Activated CD8-positive, alpha-beta T cell treated with anti-CD3 and anti-CD28 coated beads for 36 hours (primary cell): ENCODE results near the gene INHBB. TPM values are rescaled to one million over a fixed set of nuclear protein-coding genes. Genes with fewer than 3 reads are reported as not detected.

Source experiments
- ATAC-seq: fragments of 200-7000 bp; cut with Tn5 transposase; one replicate; pipeline ENCODE4 v1.10.0; 2021; ENCODE audit warnings: mild to moderate bottlenecking, moderate library complexity
- CTCF ChIA-PET: fragments of 350-600 bp; sonication (Branson Sonifier 250); formaldehyde crosslinking; loops from one replicate; lab custom pipeline; 2021; ENCODE audit warnings: antibody characterized with exemption; lab: Charles Lee
- POLR2A ChIA-PET: fragments of 350-600 bp; sonication (Branson Sonifier 250); formaldehyde crosslinking; loops from one replicate; lab custom pipeline; 2021; ENCODE audit warnings: antibody characterized with exemption; lab: Charles Lee
- DNase-seq: peaks from one replicate; pipeline ENCODE4 v3.0.0-alpha.2; 2020
- H3K27ac Mint-ChIP-seq: one replicate; pipeline ENCODE4 v1.8.0; 2021; ENCODE audit warnings: mild to moderate bottlenecking, mixed read lengths
- H3K27me3 Mint-ChIP-seq: one replicate; pipeline ENCODE4 v1.8.0; 2021; ENCODE audit warnings: mixed read lengths
- H3K36me3 Mint-ChIP-seq: one replicate; pipeline ENCODE4 v1.8.0; 2021; ENCODE audit warnings: low read depth, mixed read lengths
- H3K4me1 Mint-ChIP-seq: one replicate; pipeline ENCODE4 v1.8.0; 2021; ENCODE audit warnings: low read depth, mixed read lengths
- H3K4me3 Mint-ChIP-seq: one replicate; pipeline ENCODE4 v1.8.0; 2021; ENCODE audit warnings: mild to moderate bottlenecking, moderate library complexity, mixed read lengths
- H3K9me3 Mint-ChIP-seq: one replicate; pipeline ENCODE4 v1.8.0; 2021; ENCODE audit warnings: mixed read lengths
- intact Hi-C: fragments of 100-400 bp; cut with micrococcal nuclease; formaldehyde crosslinking; loops from one replicate; pipeline ENCODE4 v1.10.0; 2022
- total RNA-seq, 2 experiments: library from RNA; stranded (reverse); gene quantifications; one replicate each; pipeline ENCODE4 v1.2.3, GENCODE V29; 2021
- TF ChIP-seq, protein P1 (sequence below): fragments of 200-600 bp; IDR thresholded peaks from one replicate; pipeline ENCODE4 v1.8.0; 2022; ENCODE audit warnings: antibody characterized with exemption, mild to moderate bottlenecking

INHBB gene
- total RNA-seq, 2 experiments from 2014 or later, result not detected

DNA sequence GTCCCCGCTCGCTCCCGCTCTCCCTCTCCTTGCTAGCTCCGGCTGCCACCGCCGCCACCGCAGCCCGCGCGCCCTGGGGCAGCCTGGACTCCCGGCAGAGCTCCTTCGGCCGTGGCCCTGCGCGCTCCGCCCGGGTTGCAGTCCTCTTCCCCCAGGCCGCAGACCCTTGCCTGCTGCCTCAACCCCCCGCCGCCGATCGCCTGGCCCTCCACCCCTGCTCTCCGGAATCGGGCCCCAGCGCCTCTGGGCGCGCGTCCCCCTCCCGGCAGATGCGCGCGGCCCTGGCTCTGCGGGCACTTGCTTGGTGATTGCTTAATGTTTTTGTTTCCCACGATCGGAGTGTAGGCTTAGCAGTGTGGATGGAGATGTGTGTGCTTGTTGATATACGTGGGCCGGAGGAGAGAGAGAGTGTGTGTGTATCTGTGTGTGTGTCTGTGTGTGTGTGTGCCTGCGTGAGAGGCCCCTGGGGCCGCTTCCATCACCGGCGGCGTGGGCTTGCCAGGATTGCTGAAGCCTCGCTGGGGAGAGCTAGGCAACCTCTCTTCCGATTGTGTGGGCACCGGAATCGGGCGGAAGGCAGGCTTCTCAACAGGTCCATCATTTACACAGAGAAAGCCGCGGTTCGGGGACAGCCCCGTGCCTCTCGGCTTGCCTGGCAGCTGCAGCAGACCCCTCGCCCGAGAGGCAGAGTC is 877 bp downstream of the INHBB start:
- peaks cover 52% of the 10 kb centered on the region for H3K27me3 Mint-ChIP-seq
- intact Hi-C loops, result loop anchor here (10.0 kb wide), 1 partner anchor 88 kb away; no protein-coding TSS in a partner anchor
- peak overlapping the region; percentile 50 for H3K4me3 Mint-ChIP-seq
- ATAC-seq, result no peak
- peak; percentile 46 for DNase-seq
- POLR2A ChIA-PET, result interaction anchor here (1.2 kb wide), 1 partner anchor 18 kb away, joined by 3 read pairs; no protein-coding TSS in a partner anchor
- no peak overlapping the region for H3K27ac Mint-ChIP-seq
- H3K4me1 Mint-ChIP-seq, result peaks cover 16% of the 10 kb centered on the region
- no peaks in the 10 kb centered on the region for H3K36me3 Mint-ChIP-seq
- H3K9me3 Mint-ChIP-seq, result no peaks in the 10 kb centered on the region
- TF ChIP-seq, protein P1, sequence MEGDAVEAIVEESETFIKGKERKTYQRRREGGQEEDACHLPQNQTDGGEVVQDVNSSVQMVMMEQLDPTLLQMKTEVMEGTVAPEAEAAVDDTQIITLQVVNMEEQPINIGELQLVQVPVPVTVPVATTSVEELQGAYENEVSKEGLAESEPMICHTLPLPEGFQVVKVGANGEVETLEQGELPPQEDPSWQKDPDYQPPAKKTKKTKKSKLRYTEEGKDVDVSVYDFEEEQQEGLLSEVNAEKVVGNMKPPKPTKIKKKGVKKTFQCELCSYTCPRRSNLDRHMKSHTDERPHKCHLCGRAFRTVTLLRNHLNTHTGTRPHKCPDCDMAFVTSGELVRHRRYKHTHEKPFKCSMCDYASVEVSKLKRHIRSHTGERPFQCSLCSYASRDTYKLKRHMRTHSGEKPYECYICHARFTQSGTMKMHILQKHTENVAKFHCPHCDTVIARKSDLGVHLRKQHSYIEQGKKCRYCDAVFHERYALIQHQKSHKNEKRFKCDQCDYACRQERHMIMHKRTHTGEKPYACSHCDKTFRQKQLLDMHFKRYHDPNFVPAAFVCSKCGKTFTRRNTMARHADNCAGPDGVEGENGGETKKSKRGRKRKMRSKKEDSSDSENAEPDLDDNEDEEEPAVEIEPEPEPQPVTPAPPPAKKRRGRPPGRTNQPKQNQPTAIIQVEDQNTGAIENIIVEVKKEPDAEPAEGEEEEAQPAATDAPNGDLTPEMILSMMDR, result no peak
- CTCF ChIA-PET, result interaction anchor here (1.6 to 2.0 kb wide), 2 partner anchors 329 to 333 kb away, joined by 4 to 8 read pairs; no protein-coding TSS in a partner anchor

DNA sequence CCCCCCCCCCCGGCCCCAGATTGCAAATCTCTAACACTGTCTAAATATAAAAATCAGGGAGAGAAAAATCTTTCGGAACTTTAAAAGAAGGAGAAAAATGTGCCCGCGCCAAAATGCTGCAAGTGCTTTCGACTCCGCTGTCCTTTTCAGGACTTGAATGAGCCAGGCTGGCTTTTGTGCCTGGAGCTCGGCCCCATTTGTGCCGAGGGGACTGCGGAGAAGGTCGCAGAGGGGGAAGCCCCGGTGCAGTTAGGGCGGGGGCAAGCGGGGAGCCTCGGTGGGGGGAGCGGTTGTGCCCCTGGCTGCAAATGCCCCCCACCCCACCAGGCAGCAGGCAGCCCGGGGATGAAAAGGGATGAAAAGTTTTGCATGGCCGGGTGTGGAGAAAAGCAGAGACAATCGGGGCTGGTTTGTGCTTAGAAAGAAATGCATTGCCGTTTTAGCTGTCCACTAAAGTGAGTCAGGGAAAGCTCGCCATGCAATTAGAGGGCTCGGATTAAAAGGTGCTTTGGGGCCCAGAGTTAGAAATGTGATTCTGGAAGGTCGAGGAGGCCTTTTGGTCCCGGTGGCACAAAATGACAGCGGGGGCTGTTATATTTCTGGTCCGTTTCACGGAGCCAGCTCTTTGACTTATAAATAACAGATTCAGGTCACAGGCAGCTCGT is 1.6 kb downstream of the INHBB start:
- intact Hi-C loops, result loop anchor here (10.0 kb wide), 1 partner anchor 87 kb away; no protein-coding TSS in a partner anchor
- POLR2A ChIA-PET, result interaction anchor here (1.2 kb wide), 1 partner anchor 19 kb away, joined by 3 read pairs; no protein-coding TSS in a partner anchor
- no peak for DNase-seq
- ATAC-seq, result no peak
- Mint-ChIP-seq H3K27ac (no peak overlapping the region), H3K27me3 (peaks cover 47% of the 10 kb centered on the region), H3K36me3 (no peaks in the 10 kb centered on the region), H3K4me1 (peaks cover 16% of the 10 kb centered on the region), H3K4me3 (no peak overlapping the region), H3K9me3 (no peaks in the 10 kb centered on the region)
- CTCF ChIA-PET, result interaction anchor here (1.6 to 2.0 kb wide), 2 partner anchors 328 to 333 kb away, joined by 4 to 8 read pairs; no protein-coding TSS in a partner anchor
- TF ChIP-seq, protein P1, result no peak

DNA sequence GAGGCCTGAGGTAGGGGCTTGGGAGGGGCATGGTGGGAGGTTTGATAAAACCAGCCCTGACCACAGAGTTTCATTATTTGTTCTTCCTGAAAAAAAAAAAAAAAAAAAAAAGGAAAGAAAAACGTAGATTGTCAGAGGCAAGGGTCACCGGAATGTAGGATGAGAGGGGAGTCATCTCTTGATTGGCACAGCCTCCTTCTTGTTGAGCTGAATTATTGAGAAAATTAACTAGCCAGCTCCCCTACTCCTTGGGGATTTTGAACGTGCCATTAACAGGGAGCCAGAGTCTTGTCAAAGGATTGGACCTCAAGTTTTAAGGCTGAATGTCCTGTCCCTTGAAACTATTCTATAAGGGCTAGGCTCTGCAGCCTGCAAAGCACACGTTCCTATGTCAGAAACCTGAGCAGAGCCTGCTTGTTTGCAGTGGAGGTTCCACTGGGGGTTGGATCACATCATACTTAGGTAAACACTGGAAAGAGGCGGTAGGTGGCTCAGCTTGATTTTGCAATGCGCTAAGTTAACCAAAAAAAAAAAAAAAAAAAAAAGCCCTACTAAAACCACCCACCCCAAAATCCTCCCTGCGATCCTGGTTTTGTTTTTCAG is 2.3 kb downstream of the INHBB start:
- ChIA-PET CTCF (interaction anchor here (1.6 to 2.0 kb wide), 2 partner anchors 327 to 332 kb away, joined by 4 to 8 read pairs; no protein-coding TSS in a partner anchor), POLR2A (interaction anchor here (1.2 kb wide), 1 partner anchor 20 kb away, joined by 3 read pairs; no protein-coding TSS in a partner anchor)
- Mint-ChIP-seq H3K9me3 (no peaks in the 10 kb centered on the region), H3K27ac (no peak overlapping the region), H3K4me1 (peaks cover 12% of the 10 kb centered on the region), H3K27me3 (peaks cover 41% of the 10 kb centered on the region), H3K36me3 (no peaks in the 10 kb centered on the region), H3K4me3 (no peak overlapping the region)
- DNase-seq (no peak), ATAC-seq (no peak)
- intact Hi-C loops, result loop anchor here (10.0 kb wide), 1 partner anchor 87 kb away; no protein-coding TSS in a partner anchor
- TF ChIP-seq, protein P1, result no peak

DNA sequence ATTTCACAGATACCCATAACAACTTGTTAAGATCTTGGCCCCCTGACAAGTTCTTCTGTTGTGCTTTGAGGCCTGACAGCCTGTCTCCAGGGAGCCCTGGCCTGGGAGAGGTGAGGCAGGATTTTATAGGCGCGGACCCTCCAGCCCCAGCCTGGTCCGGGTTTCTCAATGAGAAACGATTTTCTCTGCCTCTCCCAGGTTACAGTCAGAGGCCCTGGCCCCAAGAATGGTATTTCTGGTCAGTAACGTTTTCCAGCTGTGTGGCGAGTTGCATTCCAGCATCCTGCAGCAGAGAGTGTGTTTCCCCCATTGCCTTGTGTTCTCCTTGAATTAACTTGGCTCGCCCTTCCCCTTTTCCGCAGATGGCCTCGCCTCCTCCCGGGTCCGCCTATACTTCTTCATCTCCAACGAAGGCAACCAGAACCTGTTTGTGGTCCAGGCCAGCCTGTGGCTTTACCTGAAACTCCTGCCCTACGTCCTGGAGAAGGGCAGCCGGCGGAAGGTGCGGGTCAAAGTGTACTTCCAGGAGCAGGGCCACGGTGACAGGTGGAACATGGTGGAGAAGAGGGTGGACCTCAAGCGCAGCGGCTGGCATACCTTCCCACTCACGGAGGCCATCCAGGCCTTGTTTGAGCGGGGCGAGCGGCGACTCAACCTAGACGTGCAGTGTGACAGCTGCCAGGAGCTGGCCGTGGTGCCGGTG is 3.0 kb downstream of the INHBB start:
- TF ChIP-seq, protein P1, result no peak
- no peaks in the 10 kb centered on the region for H3K9me3 Mint-ChIP-seq
- ChIA-PET POLR2A (no interaction called here), CTCF (no interaction called here)
- no peaks in the 10 kb centered on the region for H3K36me3 Mint-ChIP-seq
- peaks cover 9% of the 10 kb centered on the region for H3K4me1 Mint-ChIP-seq
- no peak for DNase-seq
- no peak overlapping the region for H3K4me3 Mint-ChIP-seq
- ATAC-seq, result no peak
- peaks cover 37% of the 10 kb centered on the region for H3K27me3 Mint-ChIP-seq
- no peak overlapping the region for H3K27ac Mint-ChIP-seq
- intact Hi-C loops, result loop anchor here (10.0 kb wide), 1 partner anchor 86 kb away; no protein-coding TSS in a partner anchor
